ENCODE data around the gene JPH4.
"Not testable (repeated sequence)": the region's sequence is repeated elsewhere in the genome, so short reads cannot be mapped to it uniquely, and the experiment has no call there.

The JPH4 gene

GRCh38 chr14:23608454-23608853 is 29.9 kb upstream of the JPH4 start:
- no peak for DNase-seq

GRCh38 chr14:23605931-23606585 is 27.5 kb upstream of the JPH4 start:
- no peak for DNase-seq

GRCh38 chr14:23604675-23605170 is 26.1 kb upstream of the JPH4 start:
- no peak for DNase-seq

GRCh38 chr14:23604148-23604547 is 25.6 kb upstream of the JPH4 start:
- no peak for DNase-seq

GRCh38 chr14:23603103-23603502 is 24.5 kb upstream of the JPH4 start:
- no peak for DNase-seq

GRCh38 chr14:23602181-23603095 is 23.8 kb upstream of the JPH4 start:
- no peak for DNase-seq

GRCh38 chr14:23601845-23602180 is 23.2 kb upstream of the JPH4 start:
- no peak for DNase-seq

DNA sequence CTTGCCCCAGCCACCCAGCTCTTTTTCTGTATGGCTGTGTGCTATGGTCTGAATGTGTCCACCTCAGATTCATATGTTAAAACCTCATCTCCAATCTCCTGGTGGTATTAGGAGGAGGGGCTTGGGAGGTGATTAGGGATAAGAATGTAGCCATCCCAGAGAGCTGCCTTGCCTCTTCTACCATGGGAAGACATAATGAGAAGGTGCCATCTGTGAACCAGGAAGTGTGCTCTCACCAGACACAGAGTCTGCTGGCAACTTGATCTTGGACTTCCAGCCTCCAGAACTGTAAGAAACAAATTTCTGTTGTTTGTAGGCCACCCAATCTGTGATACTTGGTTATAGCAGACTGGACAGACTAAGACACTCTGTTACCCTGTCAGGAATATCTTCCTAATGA is 22.8 kb upstream of the JPH4 start:
- no peak for DNase-seq

DNA sequence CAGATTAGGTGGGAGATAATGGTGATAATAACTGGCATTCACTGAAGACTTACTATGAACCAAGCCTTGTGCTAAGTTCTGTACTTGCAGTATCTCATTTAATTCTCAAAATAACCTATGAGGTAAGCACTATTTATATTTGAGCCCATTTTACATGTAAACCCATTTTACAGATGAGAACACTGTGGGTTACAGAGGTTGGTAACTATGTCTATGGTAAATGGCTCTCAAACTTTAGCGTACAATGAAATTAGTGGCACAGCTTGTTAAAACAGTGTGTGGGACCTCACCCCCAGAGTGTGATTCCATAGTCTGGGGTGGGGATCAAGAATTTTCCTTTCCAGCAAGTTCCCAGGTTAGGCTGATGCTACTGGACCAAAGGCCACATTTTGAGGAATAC is 22.2 kb upstream of the JPH4 start:
- DNase-seq: no peak

DNA sequence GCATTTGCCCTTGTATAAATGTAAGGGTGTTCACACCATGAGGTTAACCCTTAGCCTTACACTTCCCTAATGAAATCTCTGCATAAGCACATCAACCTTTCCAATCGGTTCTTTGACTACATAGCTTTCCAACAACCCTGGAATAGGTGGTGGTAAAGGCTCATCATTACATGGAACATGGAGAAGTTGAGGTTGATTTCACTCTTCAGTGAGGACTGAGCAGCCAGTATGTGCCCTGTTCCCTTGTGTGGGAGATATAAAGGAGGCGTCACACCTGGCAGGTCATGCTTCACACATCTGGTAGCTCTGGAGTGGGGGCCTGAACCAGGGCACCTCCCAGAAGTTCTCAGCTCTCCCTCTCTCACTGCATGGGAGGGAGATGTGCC is 21.7 kb upstream of the JPH4 start:
- DNase-seq: no peak

DNA sequence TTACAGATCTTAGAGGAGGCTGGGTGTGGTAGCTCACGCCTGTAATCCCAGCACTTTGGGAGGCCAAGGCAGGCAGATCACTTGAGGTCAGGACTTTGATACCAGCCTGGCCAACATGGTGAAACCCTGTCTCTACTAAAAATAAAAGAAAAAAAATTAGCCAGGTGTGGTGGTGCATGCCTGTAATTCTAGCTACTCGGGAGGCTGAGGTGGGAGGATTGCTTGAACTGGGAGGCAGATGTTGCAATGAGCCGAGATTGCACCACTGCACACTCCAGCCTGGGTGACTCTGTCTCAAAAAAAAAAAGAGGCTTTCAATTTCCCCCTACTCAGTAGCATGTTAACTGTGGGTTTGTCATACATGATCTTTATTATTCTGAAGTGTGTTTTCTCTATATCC is 15.6 kb upstream of the JPH4 start:
- not testable (repeated sequence) for DNase-seq

- no peak for DNase-seq
Observed at GRCh38 chr14:23590198-23590597, 11.6 kb upstream of the JPH4 start.

- no peak for DNase-seq
Observed at GRCh38 chr14:23589606-23590005, 11.0 kb upstream of the JPH4 start.

GRCh38 chr14:23588884-23589598 is 10.5 kb upstream of the JPH4 start:
- no peak for DNase-seq

GRCh38 chr14:23584527-23585203 is 6.1 kb upstream of the JPH4 start:
- DNase-seq: not testable (repeated sequence)

DNA sequence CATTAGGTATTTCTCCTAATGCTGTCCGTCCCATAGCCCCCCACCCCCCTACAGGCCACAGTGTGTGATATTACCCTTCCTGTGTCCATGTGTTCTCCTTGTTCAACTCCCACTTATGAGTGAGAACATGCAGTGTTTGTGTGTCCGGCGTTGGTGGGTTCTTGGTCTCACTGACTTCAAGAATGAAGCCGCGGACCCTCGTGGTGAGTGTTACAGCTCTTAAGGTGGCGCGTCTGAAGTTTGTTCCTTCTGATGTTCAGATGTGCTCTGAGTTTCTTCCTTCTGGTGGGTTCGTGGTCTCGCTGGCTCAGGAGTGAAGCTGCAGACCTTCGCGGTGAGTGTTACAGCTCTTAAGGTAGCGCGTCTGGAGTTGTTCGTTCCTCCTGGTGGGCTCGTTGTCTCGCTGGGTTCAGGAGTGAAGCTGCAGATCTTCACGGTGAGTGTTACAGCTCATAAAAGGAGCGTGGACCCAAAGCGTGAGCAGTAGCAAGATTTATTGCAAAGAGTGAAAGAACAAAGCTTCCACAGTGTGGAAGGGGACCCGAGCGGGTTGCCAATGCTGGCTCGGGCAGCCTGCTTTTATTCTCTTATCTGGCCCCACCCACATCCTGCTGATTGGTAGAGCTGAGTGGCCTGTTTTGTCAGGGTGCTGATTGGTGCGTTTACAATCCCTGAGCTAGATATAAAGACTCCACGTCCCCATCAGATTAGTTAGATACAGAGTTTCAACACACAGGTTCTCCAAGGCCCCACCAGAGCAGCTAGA is 5.4 kb upstream of the JPH4 start:
- DNase-seq: not testable (repeated sequence)

DNA sequence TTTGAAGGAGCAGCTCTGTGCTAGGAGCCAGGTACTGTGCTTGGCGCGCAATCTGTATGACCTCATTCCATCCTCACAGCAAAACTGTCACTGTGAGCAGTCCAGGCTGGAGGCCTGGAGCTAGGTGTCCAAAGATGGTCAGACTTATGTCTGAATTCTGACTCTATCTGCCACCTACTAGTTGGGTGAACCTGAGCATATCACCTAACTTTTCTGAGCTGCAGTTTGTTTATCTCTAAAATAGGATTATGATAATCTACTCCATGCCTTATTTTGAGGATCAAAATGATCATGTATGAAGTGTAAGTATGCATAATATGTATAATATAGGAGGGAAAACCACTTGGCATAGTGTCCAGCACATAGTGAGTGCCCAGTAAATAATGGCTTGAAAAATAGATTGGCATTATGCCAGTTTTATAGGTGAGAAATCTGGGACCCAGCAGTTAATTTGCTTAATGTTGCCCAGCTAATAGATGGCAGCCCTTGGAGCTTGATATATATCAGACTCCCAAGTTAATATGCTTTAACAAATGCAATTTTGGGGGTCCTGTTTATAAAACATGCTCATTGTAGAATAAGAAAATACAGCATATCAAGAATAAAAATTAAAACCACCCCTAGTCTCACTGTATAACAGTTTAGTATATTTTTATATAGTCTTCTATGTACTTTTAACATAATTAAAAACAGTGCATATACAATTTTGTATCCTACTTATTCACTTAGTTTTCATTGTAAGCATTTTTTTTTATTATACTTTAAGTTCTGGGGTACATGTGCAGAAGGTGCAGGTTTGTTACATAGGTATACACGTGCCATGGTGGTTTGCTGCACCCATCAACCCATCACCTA is 4.5 kb upstream of the JPH4 start:
- no peak for DNase-seq

DNA sequence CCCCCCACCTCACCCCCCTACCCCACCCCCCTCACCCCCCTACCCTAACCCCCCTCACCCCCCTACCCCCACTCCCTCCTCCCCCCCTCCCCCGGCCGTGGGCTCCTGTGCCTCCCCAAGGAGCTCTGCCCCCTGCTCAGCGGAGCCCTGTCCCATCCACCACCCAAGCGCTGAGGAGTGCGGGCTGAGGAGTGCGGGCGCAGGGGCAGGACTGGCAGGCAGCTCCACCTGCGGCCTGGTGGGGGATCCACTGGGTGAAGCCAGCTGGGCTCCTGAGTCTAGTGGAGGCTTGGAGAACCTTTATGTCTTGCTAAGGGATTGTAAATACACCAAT is 2.3 kb upstream of the JPH4 start:
- DNase-seq: no peak

DNA sequence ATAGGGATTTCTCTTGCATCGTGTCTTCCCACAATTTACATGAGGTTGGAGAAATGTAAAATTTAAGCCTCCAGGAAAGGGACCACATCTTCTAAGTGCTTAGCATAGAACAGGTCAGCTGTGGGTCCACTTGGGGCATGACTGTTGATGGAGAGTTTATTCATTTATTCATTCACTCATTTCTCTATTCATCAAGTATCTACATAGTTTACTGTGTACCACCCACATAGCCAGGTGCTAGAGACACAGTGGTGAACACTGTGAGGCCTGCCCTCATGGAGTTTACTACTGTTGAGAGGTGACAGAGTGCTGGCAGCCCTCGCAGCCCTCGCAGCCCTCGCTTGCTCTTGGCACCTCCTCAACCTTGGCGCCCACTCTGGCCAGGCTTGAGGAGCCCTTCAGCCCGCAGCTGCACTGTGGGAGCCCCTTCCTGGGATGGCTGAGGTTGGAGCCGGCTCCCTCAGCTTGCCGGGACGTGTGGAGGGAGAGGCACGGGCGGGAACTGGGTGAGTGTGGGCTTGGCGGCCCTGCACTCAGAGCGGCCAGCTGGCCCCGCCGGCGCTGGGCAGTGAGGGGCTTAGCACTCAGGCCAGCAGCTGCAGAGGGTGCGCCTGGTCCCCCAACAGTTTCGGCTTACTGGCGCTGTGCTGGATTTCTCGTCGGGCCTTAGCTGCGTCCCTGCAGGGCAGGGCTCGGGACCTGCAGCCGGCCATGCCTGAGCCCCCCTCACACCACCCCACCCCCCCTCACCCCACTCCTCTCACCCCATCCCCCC is 1.7 kb upstream of the JPH4 start:
- DNase-seq: no peak

GRCh38 chr14:23579739-23580138 is 1.1 kb upstream of the JPH4 start:
- no peak for DNase-seq

DNA sequence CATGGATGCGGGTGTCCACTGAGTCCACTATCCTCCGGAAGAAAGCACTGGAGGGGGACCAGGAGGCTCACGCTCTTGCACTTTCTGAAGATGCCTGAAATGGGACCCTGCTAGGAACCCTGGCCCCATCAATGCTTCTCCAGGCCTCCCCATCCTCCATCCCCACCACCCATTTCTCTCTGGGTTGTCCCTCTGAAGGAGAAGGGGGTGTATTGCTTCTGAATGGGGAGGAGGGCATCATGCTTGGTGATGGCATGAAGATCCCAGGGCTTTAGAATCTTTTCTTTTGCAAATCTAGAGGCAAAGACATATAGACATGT is 681 bp upstream of the JPH4 start:
- DNase-seq: no peak
